Fibroblast of lung (primary cell): ENCODE data around the gene SMTN.

Experiments used
- EZH2 ChIP-seq: IDR thresholded peaks from 2 replicates; pipeline ENCODE4 v1.5.1; 2012; ENCODE audit warnings: low read length, control low read depth, mild to moderate bottlenecking; ENCODE audit errors: missing control alignments
- TF ChIP-seq, protein P1 (sequence below), 2 donors: IDR thresholded peaks in 1 of 2; conservative IDR thresholded peaks in 1 of 2; 1 replicate in 1 of 2; 2 replicates in 1 of 2; pipeline ENCODE4 v1.5.1; 2011 to 2012; ENCODE audit warnings: low read length in 2 of 2, control low read depth in 1 of 2, inconsistent platforms in 1 of 2, low read depth in 1 of 2, mild to moderate bottlenecking in 1 of 2

DNA sequence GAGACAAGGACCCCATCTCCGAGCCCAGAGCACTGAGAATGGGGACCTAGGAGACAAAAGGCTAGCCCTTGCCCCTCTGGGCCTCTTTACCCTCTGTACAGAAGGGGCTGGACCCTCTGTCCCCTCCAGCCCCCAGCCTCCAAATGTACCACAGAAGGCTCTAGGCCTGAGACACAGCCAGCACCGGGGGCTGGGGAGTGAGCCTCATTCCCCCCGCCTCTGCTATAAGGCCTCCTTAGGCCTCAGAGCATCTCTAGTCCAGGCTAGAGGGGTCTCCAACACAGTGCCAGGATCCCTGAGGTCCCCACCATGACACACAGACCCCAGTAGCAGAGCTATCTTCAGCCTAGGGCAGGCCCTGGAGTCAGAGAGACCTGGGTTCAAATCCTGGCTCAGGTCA is 4.8 kb downstream of the SMTN start:
- TF ChIP-seq, protein P1, sequence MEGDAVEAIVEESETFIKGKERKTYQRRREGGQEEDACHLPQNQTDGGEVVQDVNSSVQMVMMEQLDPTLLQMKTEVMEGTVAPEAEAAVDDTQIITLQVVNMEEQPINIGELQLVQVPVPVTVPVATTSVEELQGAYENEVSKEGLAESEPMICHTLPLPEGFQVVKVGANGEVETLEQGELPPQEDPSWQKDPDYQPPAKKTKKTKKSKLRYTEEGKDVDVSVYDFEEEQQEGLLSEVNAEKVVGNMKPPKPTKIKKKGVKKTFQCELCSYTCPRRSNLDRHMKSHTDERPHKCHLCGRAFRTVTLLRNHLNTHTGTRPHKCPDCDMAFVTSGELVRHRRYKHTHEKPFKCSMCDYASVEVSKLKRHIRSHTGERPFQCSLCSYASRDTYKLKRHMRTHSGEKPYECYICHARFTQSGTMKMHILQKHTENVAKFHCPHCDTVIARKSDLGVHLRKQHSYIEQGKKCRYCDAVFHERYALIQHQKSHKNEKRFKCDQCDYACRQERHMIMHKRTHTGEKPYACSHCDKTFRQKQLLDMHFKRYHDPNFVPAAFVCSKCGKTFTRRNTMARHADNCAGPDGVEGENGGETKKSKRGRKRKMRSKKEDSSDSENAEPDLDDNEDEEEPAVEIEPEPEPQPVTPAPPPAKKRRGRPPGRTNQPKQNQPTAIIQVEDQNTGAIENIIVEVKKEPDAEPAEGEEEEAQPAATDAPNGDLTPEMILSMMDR (conservative IDR thresholded peaks at IDR 0.05 in 1 of 2, IDR thresholded peaks at IDR 0.05 in 1 of 2; ENCODE audit: low read depth in 1 of 2, low read length in 2 of 2) = no peak
- TF ChIP-seq EZH2 = no peak
